C4-2B (cell line): Measurements from ENCODE around the gene GRN.

Experiments
- ZFX ChIP-seq: fragments of 450-650 bp; IDR thresholded peaks from 2 replicates; pipeline ENCODE4 v1.6.1; 2017
- TF ChIP-seq, protein P1 (sequence below): fragments of 450-650 bp; conservative IDR thresholded peaks from 2 replicates; pipeline ENCODE4 v1.5.1; 2017; ENCODE audit warnings: mild to moderate bottlenecking

DNA sequence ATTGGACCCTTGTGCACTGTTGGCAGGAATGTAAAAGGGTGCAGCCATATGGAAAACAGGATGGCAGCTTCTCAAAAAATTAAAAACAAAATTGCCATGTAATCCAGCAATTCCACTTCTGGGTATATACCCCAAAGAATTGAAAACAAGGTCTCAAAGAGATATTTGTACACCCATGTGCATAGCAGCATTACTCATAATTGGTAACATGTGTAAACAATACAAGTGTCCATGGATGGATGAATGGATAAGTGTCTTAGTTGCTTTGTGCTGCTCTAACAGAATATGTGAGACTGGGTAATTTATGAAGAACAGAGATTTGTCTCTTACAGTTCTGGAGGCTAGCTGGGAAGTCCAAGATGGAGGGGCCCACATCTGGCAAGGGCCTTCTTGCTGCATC is 40.5 kb upstream of the GRN start:
- TF ChIP-seq, protein P1, sequence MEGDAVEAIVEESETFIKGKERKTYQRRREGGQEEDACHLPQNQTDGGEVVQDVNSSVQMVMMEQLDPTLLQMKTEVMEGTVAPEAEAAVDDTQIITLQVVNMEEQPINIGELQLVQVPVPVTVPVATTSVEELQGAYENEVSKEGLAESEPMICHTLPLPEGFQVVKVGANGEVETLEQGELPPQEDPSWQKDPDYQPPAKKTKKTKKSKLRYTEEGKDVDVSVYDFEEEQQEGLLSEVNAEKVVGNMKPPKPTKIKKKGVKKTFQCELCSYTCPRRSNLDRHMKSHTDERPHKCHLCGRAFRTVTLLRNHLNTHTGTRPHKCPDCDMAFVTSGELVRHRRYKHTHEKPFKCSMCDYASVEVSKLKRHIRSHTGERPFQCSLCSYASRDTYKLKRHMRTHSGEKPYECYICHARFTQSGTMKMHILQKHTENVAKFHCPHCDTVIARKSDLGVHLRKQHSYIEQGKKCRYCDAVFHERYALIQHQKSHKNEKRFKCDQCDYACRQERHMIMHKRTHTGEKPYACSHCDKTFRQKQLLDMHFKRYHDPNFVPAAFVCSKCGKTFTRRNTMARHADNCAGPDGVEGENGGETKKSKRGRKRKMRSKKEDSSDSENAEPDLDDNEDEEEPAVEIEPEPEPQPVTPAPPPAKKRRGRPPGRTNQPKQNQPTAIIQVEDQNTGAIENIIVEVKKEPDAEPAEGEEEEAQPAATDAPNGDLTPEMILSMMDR, result no peak
- TF ChIP-seq ZFX, result no peak
